Upper lobe of left lung (tissue), 4 donors: Measurements from ENCODE around the gene GATAD2A.

Experiments used
- CTCF ChIP-seq, 6 experiments: fragments of 450-650 bp in 4 of 6; fragments of 200-600 bp in 2 of 6; sonication (generic) in 2 of 6; IDR thresholded peaks; one replicate each; pipeline ENCODE4 v1.5.1; 2016 to 2019; ENCODE audit warnings: antibody characterized with exemption in 6 of 6
- EP300 ChIP-seq, 4 donors: sonication (generic); formaldehyde crosslinking; IDR thresholded peaks; one replicate each; pipeline ENCODE4 v1.5.1; 2017; ENCODE audit warnings: antibody characterized with exemption in 4 of 4, control low read depth in 2 of 4
- POLR2A ChIP-seq, 4 donors: fragments of 450-650 bp; IDR thresholded peaks; one replicate each; pipeline ENCODE4 v1.5.1; 2016 to 2017; ENCODE audit warnings: antibody characterized with exemption in 4 of 4, mild to moderate bottlenecking in 2 of 4
- POLR2AphosphoS5 ChIP-seq, 2 donors: sonication (generic); formaldehyde crosslinking; IDR thresholded peaks; one replicate each; pipeline ENCODE4 v1.5.1; 2017; ENCODE audit warnings: antibody characterized with exemption in 2 of 2

DNA sequence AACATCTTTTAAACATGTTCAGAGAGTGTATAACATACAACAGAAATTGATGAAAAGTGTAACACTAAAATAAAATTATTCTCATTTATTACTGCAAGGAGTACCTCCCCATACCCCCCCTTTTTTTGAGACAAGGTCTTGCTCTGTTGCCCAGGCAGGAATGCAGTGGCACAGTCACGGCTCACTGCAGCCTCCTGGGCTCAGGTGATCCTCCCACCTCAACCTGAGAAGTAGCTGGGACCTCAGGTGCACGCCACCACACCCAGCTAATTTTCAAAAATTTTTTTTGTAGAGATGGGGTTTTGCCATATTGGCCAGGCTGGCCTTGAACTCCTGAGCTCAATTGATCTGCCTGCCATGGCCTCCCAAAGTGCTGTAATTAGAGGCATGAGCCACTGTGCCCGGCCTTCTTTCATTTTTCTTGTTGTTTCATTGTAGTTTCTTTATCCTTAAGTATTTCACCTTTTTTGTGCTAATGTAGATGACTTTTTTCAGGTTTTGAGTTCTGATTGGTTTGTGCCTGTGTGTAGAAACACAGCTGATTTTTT lies 28.3 kb downstream of the GATAD2A start:
- no peak for TF ChIP-seq POLR2A (IDR thresholded peaks at IDR 0.05)
- TF ChIP-seq CTCF (IDR thresholded peaks at IDR 0.05), result no peak
- TF ChIP-seq EP300 (IDR thresholded peaks at IDR 0.05), result no peak
- TF ChIP-seq POLR2AphosphoS5 (IDR thresholded peaks at IDR 0.05), result no peak
